Brain microvascular endothelial cell (primary cell): ENCODE data around the gene ACSS2.

Source experiments
- DNase-seq: peaks from one replicate; pipeline ENCODE4 v3.0.0-alpha.2; 2020
- H3K27ac ChIP-seq: fragments of 250-450 bp; sonication (Bioruptor Pico); 2 replicates; pipeline ENCODE4 v1.5.1; 2020; ENCODE audit warnings: mild to moderate bottlenecking, moderate library complexity
- H3K27me3 ChIP-seq: fragments of 250-450 bp; sonication (Bioruptor Pico); replicated peaks from 2 replicates; pipeline ENCODE4 v1.5.1; 2020; ENCODE audit warnings: mild to moderate bottlenecking
- H3K36me3 ChIP-seq: fragments of 250-450 bp; sonication (Bioruptor Pico); replicated peaks from 2 replicates; pipeline ENCODE4 v1.5.1; 2020; ENCODE audit warnings: mild to moderate bottlenecking
- H3K4me3 ChIP-seq: 2 replicates; pipeline ENCODE4 v1.5.1; 2011; ENCODE audit warnings: low read depth, mild to moderate bottlenecking, control low read depth, low read length, moderate library complexity
- CTCF ChIP-seq: IDR thresholded peaks from 2 replicates; pipeline ENCODE4 v1.5.1; 2011; ENCODE audit warnings: low read depth, mild to moderate bottlenecking, moderate library complexity, low read length, control low read depth, inconsistent platforms; ENCODE audit errors: missing control alignments
- in situ Hi-C: cut with HindIII; loops from 2 replicates; pipeline ENCODE4 v1.10.0; 2017; ENCODE audit warnings: low sequenced_read_pairs, low pct_ligation_motif_present

ACSS2 gene

GRCh38 chr20:34876406-34877282 lies at the start of gene ACSS2:
Gene ACSS2 (plus strand): TSS chr20:34876612. CDS start chr20:34876646, 34 bp downstream.
- Histone ChIP-seq H3K4me3 (peak within 1 kb of the TSS; percentile 79), H3K27ac (no peak within 1 kb of the TSS), H3K27me3 (no peaks in the 10 kb centered on the region), H3K36me3 (no peaks in the 10 kb centered on the region)
- DNase-seq = no peak
- in situ Hi-C loops = no loop called here
- TF ChIP-seq CTCF = no peak

GRCh38 chr20:34829191-34829590 lies 47.2 kb upstream of the ACSS2 start:
- Histone ChIP-seq H3K36me3 (peaks cover 3% of the 10 kb centered on the region), H3K27ac (no peak overlapping the region), H3K27me3 (peaks cover 6% of the 10 kb centered on the region), H3K4me3 (no peak overlapping the region)
- TF ChIP-seq CTCF = peak; percentile 13
- no peak for DNase-seq
- in situ Hi-C loops = no loop called here

GRCh38 chr20:34831936-34832335 lies 44.5 kb upstream of the ACSS2 start:
- in situ Hi-C loops = no loop called here
- DNase-seq = no peak
- H3K27ac ChIP-seq = no peak overlapping the region
- peaks cover 6% of the 10 kb centered on the region for H3K27me3 ChIP-seq
- H3K4me3 ChIP-seq = no peak overlapping the region
- TF ChIP-seq CTCF = no peak
- H3K36me3 ChIP-seq = no peaks in the 10 kb centered on the region

- Histone ChIP-seq H3K27ac (no peak overlapping the region), H3K4me3 (no peak overlapping the region), H3K27me3 (peaks cover 6% of the 10 kb centered on the region), H3K36me3 (no peaks in the 10 kb centered on the region)
- no peak for DNase-seq
- in situ Hi-C loops = no loop called here
- TF ChIP-seq CTCF = peak; percentile 19
Measured at GRCh38 chr20:34834459-34834893, 41.9 kb upstream of the ACSS2 start.

GRCh38 chr20:34842143-34842542 lies 34.3 kb upstream of the ACSS2 start:
- DNase-seq = no peak
- Histone ChIP-seq H3K4me3 (no peak overlapping the region), H3K27me3 (no peaks in the 10 kb centered on the region), H3K27ac (no peak overlapping the region), H3K36me3 (no peaks in the 10 kb centered on the region)
- in situ Hi-C loops = no loop called here
- no peak for TF ChIP-seq CTCF
